OCI-LY3 (cell line): ENCODE data around the gene RRP12.

Experiments used
- H2AFZ ChIP-seq: fragments of 200-600, 300-600 bp; shearing (Covaris generic); 2 replicates; pipeline ENCODE4 v1.6.0; 2014; ENCODE audit warnings: antibody characterized with exemption, low read depth, low read length
- H3K27ac ChIP-seq: fragments of 200-600, 300-600 bp; sonication (generic); 2 replicates; pipeline ENCODE4 v1.5.1; 2014; ENCODE audit warnings: mild to moderate bottlenecking, low read length, moderate library complexity, mixed read lengths
- H3K27me3 ChIP-seq: fragments of 200-600, 300-600 bp; sonication (generic); 2 replicates; pipeline ENCODE4 v1.6.1; 2014; ENCODE audit warnings: low read depth, low read length, mixed read lengths
- H3K36me3 ChIP-seq: fragments of 200-600, 300-600 bp; sonication (generic); replicated peaks from 2 replicates; pipeline ENCODE3; 2014; ENCODE audit warnings: low read depth, low read length, mixed read lengths
- H3K4me1 ChIP-seq: fragments of 300-600, 200-600 bp; sonication (generic); 2 replicates; pipeline ENCODE4 v1.6.1; 2014; ENCODE audit warnings: low read length, mixed read lengths
- H3K4me2 ChIP-seq: fragments of 200-600, 300-600 bp; sonication (generic); 2 replicates; pipeline ENCODE4 v1.6.1; 2014; ENCODE audit warnings: low read length, mixed read lengths
- H3K4me3 ChIP-seq: fragments of 300-600, 200-600 bp; sonication (generic); 2 replicates; pipeline ENCODE4 v1.5.1; 2014; ENCODE audit warnings: antibody characterized with exemption, mild to moderate bottlenecking, low read length, moderate library complexity
- H3K79me2 ChIP-seq: fragments of 300-600, 200-600 bp; shearing (Covaris generic); 2 replicates; pipeline ENCODE4 v1.6.1; 2014; ENCODE audit warnings: mild to moderate bottlenecking, low read length, mixed read lengths
- H3K9ac ChIP-seq: fragments of 300-600, 200-600 bp; shearing (Covaris generic); 2 replicates; pipeline ENCODE4 v1.6.0; 2014; ENCODE audit warnings: mild to moderate bottlenecking, low read length, moderate library complexity
- H3K9me3 ChIP-seq: fragments of 200-600, 300-600 bp; shearing (Covaris generic); 2 replicates; pipeline ENCODE4 v1.6.1; 2014; ENCODE audit warnings: low read length, mixed read lengths; ENCODE audit not compliant: insufficient read depth
- H4K20me1 ChIP-seq: fragments of 200-600, 300-600 bp; sonication (generic); 2 replicates; pipeline ENCODE4 v1.6.1; 2016; ENCODE audit warnings: low read length, mixed read lengths; ENCODE audit not compliant: insufficient read depth
- EZH2phosphoT487 ChIP-seq: fragments of 200-600 bp; shearing (Covaris generic); IDR thresholded peaks from 2 replicates; pipeline ENCODE4 v1.6.1; 2018; ENCODE audit warnings: antibody characterized with exemption, mixed run types, low read depth
- TF ChIP-seq, protein P1 (sequence below): fragments of 200-600, 300-600 bp; sonication (generic); IDR thresholded peaks from 2 replicates; pipeline ENCODE4 v1.5.1; 2014; ENCODE audit warnings: antibody characterized with exemption, low read length, low read depth

The RRP12 gene

DNA sequence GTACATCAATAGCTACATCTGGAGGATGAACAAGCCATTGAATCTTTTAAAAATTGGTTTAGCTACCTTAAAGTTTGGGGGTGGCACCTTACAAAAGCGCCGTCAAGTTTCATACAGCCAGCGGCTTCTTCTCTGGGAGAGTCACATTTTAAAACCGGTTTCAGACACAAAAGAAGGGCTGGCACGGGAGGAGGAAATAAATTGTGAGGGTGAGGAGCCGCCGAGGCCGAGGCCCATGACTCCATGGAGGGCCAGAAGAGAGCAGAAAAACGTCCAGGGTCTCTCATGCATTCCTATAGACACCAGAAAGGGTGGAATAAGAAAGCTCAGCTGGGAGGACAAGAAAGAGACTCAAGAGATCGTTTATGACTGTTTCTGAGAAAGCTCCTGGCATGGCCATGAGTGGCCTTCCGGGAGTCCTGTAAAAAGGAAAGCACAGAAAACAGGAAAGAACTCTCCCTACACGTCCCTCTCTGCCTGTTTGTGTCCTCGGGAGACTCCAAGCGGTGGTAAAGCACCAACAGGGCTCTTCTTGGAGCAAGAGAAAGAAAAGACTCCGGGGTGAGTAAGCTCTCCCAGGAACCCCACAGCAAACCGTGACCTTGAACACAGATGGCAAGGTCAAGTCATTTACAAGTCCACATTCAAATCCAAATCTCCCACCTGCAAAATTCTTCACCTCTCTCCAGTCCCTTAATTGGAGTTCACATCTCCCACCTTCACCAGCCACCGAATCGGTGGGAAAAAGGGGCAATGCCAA, 68.4 kb downstream of the RRP12 start:
- H2AFZ ChIP-seq = no peak overlapping the region
- no peaks in the 10 kb centered on the region for H4K20me1 ChIP-seq
- no peak for TF ChIP-seq EZH2phosphoT487
- TF ChIP-seq, protein P1, sequence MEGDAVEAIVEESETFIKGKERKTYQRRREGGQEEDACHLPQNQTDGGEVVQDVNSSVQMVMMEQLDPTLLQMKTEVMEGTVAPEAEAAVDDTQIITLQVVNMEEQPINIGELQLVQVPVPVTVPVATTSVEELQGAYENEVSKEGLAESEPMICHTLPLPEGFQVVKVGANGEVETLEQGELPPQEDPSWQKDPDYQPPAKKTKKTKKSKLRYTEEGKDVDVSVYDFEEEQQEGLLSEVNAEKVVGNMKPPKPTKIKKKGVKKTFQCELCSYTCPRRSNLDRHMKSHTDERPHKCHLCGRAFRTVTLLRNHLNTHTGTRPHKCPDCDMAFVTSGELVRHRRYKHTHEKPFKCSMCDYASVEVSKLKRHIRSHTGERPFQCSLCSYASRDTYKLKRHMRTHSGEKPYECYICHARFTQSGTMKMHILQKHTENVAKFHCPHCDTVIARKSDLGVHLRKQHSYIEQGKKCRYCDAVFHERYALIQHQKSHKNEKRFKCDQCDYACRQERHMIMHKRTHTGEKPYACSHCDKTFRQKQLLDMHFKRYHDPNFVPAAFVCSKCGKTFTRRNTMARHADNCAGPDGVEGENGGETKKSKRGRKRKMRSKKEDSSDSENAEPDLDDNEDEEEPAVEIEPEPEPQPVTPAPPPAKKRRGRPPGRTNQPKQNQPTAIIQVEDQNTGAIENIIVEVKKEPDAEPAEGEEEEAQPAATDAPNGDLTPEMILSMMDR = no peak
- peaks cover 20% of the 10 kb centered on the region for H3K27me3 ChIP-seq
- no peak overlapping the region for H3K27ac ChIP-seq
- peak overlapping the region; percentile 91 for H3K4me2 ChIP-seq
- H3K9me3 ChIP-seq = no peaks in the 10 kb centered on the region
- peaks cover 26% of the 10 kb centered on the region for H3K4me1 ChIP-seq
- H3K79me2 ChIP-seq = peaks cover 16% of the 10 kb centered on the region
- no peak overlapping the region for H3K9ac ChIP-seq
- no peaks in the 10 kb centered on the region for H3K36me3 ChIP-seq
- H3K4me3 ChIP-seq = peak overlapping the region; percentile 90; the same call in 1 of the 2 replicates

DNA sequence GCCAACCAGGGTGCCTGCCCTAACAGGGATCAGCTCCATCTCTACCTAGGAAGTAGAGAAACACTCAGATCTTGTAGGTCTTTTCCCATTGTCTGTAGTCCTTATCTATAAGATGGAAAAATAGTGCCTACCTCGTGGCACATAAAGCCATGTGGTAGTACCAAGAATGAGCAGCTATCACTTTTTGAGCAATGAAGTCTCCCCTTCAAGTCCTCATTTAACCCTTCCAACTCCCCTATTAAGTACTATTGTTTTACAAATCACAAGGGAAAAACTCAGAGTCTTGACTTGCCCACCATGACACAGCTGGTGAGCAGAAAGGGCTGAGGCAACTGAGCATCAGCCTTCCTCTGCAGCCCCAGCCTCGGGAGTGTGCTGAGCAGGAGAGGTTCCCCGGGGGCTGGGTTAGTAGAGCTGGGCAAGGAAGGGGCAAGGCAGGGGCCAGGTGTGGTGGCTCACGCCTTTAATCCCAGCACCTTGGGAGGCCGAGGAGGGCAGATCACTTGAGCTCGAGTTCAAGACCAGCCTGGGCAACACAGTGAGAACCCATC, 69.9 kb downstream of the RRP12 start:
- H3K4me2 ChIP-seq = no peak overlapping the region
- H3K27ac ChIP-seq = no peak overlapping the region
- H3K9me3 ChIP-seq = no peaks in the 10 kb centered on the region
- H3K4me1 ChIP-seq = peaks cover 18% of the 10 kb centered on the region
- peaks cover 16% of the 10 kb centered on the region for H3K79me2 ChIP-seq
- TF ChIP-seq, protein P1 = no peak
- TF ChIP-seq EZH2phosphoT487 = no peak
- H3K9ac ChIP-seq = no peak overlapping the region
- peaks cover 5% of the 10 kb centered on the region for H3K27me3 ChIP-seq
- no peak overlapping the region for H2AFZ ChIP-seq
- no peaks in the 10 kb centered on the region for H4K20me1 ChIP-seq
- no peaks in the 10 kb centered on the region for H3K36me3 ChIP-seq
- H3K4me3 ChIP-seq = no peak overlapping the region

DNA sequence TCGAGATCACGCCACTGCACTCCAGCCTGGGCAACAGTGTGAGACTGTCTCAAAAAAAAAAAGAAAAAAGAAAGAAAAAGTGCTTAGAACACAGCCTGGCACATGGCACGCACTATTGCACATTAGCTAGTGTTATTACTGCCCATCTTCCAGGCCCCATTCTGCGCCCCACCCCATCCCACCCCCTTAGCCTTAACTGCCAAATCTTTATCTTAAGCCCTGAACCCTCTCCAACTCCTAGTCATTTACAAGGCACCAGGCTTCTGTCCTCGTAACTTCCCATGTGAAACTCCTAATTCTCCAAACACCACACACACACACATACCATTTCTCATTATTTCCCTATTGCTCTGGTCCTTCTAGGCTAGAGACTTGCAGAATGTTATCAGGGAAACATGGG, 71.4 kb downstream of the RRP12 start:
- H3K27ac ChIP-seq = no peak overlapping the region
- no peak overlapping the region for H3K9ac ChIP-seq
- H3K9me3 ChIP-seq = no peaks in the 10 kb centered on the region
- H4K20me1 ChIP-seq = no peaks in the 10 kb centered on the region
- no peaks in the 10 kb centered on the region for H3K36me3 ChIP-seq
- no peak overlapping the region for H2AFZ ChIP-seq
- H3K27me3 ChIP-seq = no peaks in the 10 kb centered on the region
- no peak overlapping the region for H3K4me3 ChIP-seq
- no peak overlapping the region for H3K4me2 ChIP-seq
- peaks cover 10% of the 10 kb centered on the region for H3K4me1 ChIP-seq
- peaks cover 16% of the 10 kb centered on the region for H3K79me2 ChIP-seq
- TF ChIP-seq, protein P1 = no peak
- TF ChIP-seq EZH2phosphoT487 = no peak

DNA sequence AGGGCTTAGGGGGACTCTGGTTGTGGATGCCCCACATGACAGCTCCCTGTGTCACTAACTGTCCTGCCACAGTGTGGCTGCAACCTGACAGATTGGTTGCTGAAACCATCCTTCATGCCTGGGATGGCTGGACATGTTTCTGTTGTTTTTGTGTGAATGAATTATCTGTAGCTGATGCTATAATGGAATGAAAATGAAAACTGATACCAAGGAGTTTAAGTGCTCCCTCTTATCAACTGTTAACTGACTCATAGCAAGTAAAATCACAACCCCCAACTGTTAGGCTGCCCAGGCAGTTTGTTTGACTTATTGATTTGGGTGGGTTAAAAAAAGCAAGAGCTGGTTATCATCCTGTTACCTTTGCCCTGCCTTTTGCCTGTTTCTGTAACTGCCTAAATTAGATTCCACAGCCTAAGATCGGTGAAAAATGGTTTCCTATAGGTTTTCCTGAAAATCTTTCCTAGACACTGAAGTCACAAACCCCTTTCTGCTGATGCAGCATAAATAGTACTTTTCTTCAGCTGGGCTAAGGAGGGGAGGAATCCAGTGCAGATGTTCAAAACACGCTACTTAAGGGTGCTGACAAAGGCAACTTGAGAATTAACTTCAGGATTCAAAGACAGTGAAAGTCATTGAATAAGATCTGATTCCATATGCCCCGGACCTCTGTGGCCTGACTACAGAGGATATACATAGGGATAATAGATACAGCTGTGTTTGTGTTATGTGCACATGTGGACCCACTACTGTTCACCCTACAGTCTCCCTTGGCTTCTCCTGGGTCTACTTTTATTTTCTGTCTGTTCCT, 72.3 kb downstream of the RRP12 start:
- H3K27ac ChIP-seq = no peak overlapping the region
- no peaks in the 10 kb centered on the region for H4K20me1 ChIP-seq
- peaks cover 15% of the 10 kb centered on the region for H3K79me2 ChIP-seq

More for the DNA sequence above, 72.3 kb downstream of the RRP12 start:
- H3K4me2 ChIP-seq = no peak overlapping the region
- no peaks in the 10 kb centered on the region for H3K9me3 ChIP-seq
- no peaks in the 10 kb centered on the region for H3K36me3 ChIP-seq
- no peak overlapping the region for H2AFZ ChIP-seq
- no peak overlapping the region for H3K9ac ChIP-seq
- H3K4me1 ChIP-seq = peaks cover 10% of the 10 kb centered on the region
- TF ChIP-seq EZH2phosphoT487 = no peak
- TF ChIP-seq, protein P1 = no peak
- H3K4me3 ChIP-seq = no peak overlapping the region
- no peaks in the 10 kb centered on the region for H3K27me3 ChIP-seq
